Smooth muscle cell (in vitro differentiated cells): ENCODE data around the gene MAOA. TPM values are rescaled to one million over a fixed set of nuclear protein-coding genes. Genes with fewer than 3 reads are reported as not detected.

Experiments
- DNase-seq: peaks from one replicate; lab custom pipeline; 2025; ENCODE audit not compliant: unreplicated experiment; lab: John Stamatoyannopoulos, UW
- H2AFZ ChIP-seq: fragments of 200-600 bp; sonication (generic); 2 replicates; pipeline ENCODE4 v1.6.0; 2016; ENCODE audit warnings: antibody characterized with exemption, low read depth, mild to moderate bottlenecking
- H3F3A ChIP-seq: fragments of 200-600 bp; sonication (generic); 2 replicates; pipeline ENCODE4 v1.6.0; 2017; ENCODE audit warnings: antibody characterized with exemption, low read depth
- H3K27ac ChIP-seq: fragments of 200-600 bp; sonication (generic); 2 replicates; pipeline ENCODE4 v1.5.1; 2016; ENCODE audit warnings: low read depth, mild to moderate bottlenecking
- H3K27me3 ChIP-seq: fragments of 200-600 bp; sonication (generic); 2 replicates; pipeline ENCODE4 v1.6.1; 2016; ENCODE audit warnings: low read depth, mild to moderate bottlenecking
- H3K36me3 ChIP-seq: fragments of 200-600 bp; sonication (generic); 2 replicates; pipeline ENCODE4 v1.5.1; 2016; ENCODE audit warnings: low read depth
- H3K4me1 ChIP-seq: fragments of 200-600 bp; sonication (generic); 2 replicates; pipeline ENCODE4 v1.5.1; 2016; ENCODE audit warnings: low read depth
- H3K4me2 ChIP-seq: fragments of 200-600 bp; sonication (generic); 2 replicates; pipeline ENCODE4 v1.6.0; 2016; ENCODE audit warnings: mild to moderate bottlenecking
- H3K4me3 ChIP-seq: fragments of 200-600 bp; sonication (generic); 2 replicates; pipeline ENCODE4 v1.5.1; 2016; ENCODE audit warnings: mild to moderate bottlenecking
- H3K79me2 ChIP-seq: fragments of 200-600 bp; sonication (generic); 2 replicates; pipeline ENCODE4 v1.6.0; 2016; ENCODE audit warnings: low read depth, mild to moderate bottlenecking
- H3K9ac ChIP-seq: fragments of 200-600 bp; sonication (generic); 2 replicates; pipeline ENCODE4 v1.6.0; 2016; ENCODE audit warnings: low read depth
- H3K9me3 ChIP-seq: fragments of 200-600 bp; sonication (generic); replicated peaks from 2 replicates; pipeline ENCODE4 v1.5.1; 2016; ENCODE audit warnings: low read depth
- H4K20me1 ChIP-seq: fragments of 200-600 bp; sonication (generic); 2 replicates; pipeline ENCODE4 v1.6.0; 2016; ENCODE audit warnings: low read depth
- CTCF ChIP-seq: fragments of 200-600 bp; sonication (generic); IDR thresholded peaks from 2 replicates; pipeline ENCODE4 v1.5.1; 2017; ENCODE audit warnings: borderline replicate concordance, mild to moderate bottlenecking, antibody characterized with exemption; ENCODE audit not compliant: insufficient read depth, poor library complexity, severe bottlenecking
- WGBS: methylation state at CpG from one replicate; pipeline ENCODE4 v1.1.7; 2016; ENCODE audit warnings: low lambda C conversion rate; 5-methylcytosine and 5-hydroxymethylcytosine counted together
- polyA plus RNA-seq: library from polyadenylated mRNA; unstranded; fragments of >200 nt; fragmentation: Nextera tagmentation; extraction: Ambion mirVana; gene quantifications from 2 replicates; pipeline ENCODE4 v1.2.1, GENCODE V29; 2016
- total RNA-seq: library from RNA; depleted of rRNA; stranded (reverse); fragments of >200 nt; gene quantifications from 2 replicates; pipeline ENCODE4 v1.2.3, GENCODE V29; 2014

Gene MAOA
- total and polyA plus RNA-seq, 2 experiments from 2014 or later, result 1.2 to 1.6 TPM

GRCh38 chrX:43728002-43728401 lies 71.9 kb downstream of the MAOA start:
- Histone ChIP-seq H3K4me2 (no peak overlapping the region), H4K20me1 (no peaks in the 10 kb centered on the region), H3K27me3 (no peaks in the 10 kb centered on the region), H2AFZ (no peak overlapping the region), H3K27ac (no peak overlapping the region), H3K36me3 (no peaks in the 10 kb centered on the region), H3K9me3 (no peaks in the 10 kb centered on the region), H3K4me3 (no peak overlapping the region), H3K9ac (no peak overlapping the region), H3K4me1 (no peaks in the 10 kb centered on the region), H3F3A (no peaks in the 10 kb centered on the region), H3K79me2 (no peaks in the 10 kb centered on the region)
- 71% methylated on average over 5 of the region's 5 CpGs for WGBS
- no peak for TF ChIP-seq CTCF
- no peak for DNase-seq

GRCh38 chrX:43728966-43729365 lies 72.9 kb downstream of the MAOA start:
- no peak overlapping the region for H3K27ac ChIP-seq
- H3K36me3 ChIP-seq, result no peaks in the 10 kb centered on the region
- no peaks in the 10 kb centered on the region for H3K4me1 ChIP-seq
- H2AFZ ChIP-seq, result no peak overlapping the region
- H3K79me2 ChIP-seq, result no peaks in the 10 kb centered on the region
- H3K9me3 ChIP-seq, result no peaks in the 10 kb centered on the region
- H3K9ac ChIP-seq, result no peak overlapping the region
- H4K20me1 ChIP-seq, result no peaks in the 10 kb centered on the region
- H3F3A ChIP-seq, result no peaks in the 10 kb centered on the region
- H3K27me3 ChIP-seq, result no peaks in the 10 kb centered on the region
- H3K4me3 ChIP-seq, result no peak overlapping the region
- no peak for TF ChIP-seq CTCF
- 83% methylated on average over 1 of the region's 1 CpG for WGBS
- no peak overlapping the region for H3K4me2 ChIP-seq
- no peak for DNase-seq

GRCh38 chrX:43731086-43731485 lies 75.0 kb downstream of the MAOA start:
- H3K4me2 ChIP-seq, result no peak overlapping the region
- H3K9me3 ChIP-seq, result no peaks in the 10 kb centered on the region
- DNase-seq, result no peak
- no peaks in the 10 kb centered on the region for H3K27me3 ChIP-seq
- H3K9ac ChIP-seq, result no peak overlapping the region
- H2AFZ ChIP-seq, result no peak overlapping the region
- no peak overlapping the region for H3K4me3 ChIP-seq
- TF ChIP-seq CTCF, result no peak
- no peak overlapping the region for H3K27ac ChIP-seq
- H3F3A ChIP-seq, result no peaks in the 10 kb centered on the region
- H3K36me3 ChIP-seq, result no peaks in the 10 kb centered on the region
- no peaks in the 10 kb centered on the region for H3K79me2 ChIP-seq
- 82% methylated on average over 7 of the region's 7 CpGs for WGBS
- H3K4me1 ChIP-seq, result no peaks in the 10 kb centered on the region
- H4K20me1 ChIP-seq, result no peaks in the 10 kb centered on the region

GRCh38 chrX:43733699-43734098 lies 77.6 kb downstream of the MAOA start:
- H2AFZ ChIP-seq, result no peak overlapping the region
- no peaks in the 10 kb centered on the region for H3K4me1 ChIP-seq
- H4K20me1 ChIP-seq, result no peaks in the 10 kb centered on the region
- no peak for TF ChIP-seq CTCF
- no peaks in the 10 kb centered on the region for H3K36me3 ChIP-seq
- no peak overlapping the region for H3K4me2 ChIP-seq
- H3K9ac ChIP-seq, result no peak overlapping the region
- H3F3A ChIP-seq, result no peaks in the 10 kb centered on the region
- 93% methylated on average over 1 of the region's 1 CpG for WGBS
- no peak overlapping the region for H3K4me3 ChIP-seq
- DNase-seq, result no peak
- no peaks in the 10 kb centered on the region for H3K27me3 ChIP-seq
- H3K27ac ChIP-seq, result no peak overlapping the region
- H3K79me2 ChIP-seq, result no peaks in the 10 kb centered on the region
- no peaks in the 10 kb centered on the region for H3K9me3 ChIP-seq
